Measurements from ENCODE around the gene ZNF358.

DNA sequence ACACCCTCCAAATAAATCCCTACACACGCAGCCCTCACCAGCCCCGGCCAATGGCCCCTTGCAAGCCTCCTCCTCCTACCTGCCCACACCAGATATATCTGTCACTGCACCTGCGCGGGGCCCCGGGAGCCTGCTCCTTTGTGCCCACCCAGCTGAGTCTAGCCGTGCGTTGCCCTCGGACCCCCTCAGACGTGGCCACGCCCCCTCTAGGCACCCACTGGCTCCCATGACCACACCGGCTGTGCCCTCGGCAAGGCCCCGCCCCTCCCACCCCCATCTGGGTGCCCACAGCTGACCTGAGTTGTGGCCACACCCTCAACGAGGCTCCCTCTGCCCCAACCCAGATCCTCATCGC, 13.3 kb downstream of the ZNF358 start:
- TF ChIP-seq FOXM1 (IDR thresholded peaks at IDR 0.05; ENCODE audit: low read depth, low read length) (no peak), EED (IDR thresholded peaks at IDR 0.05; ENCODE audit: low read depth) (no peak), POLR2A (IDR thresholded peaks at IDR 0.05; ENCODE audit: low read depth, low read length) (no peak), ETV6 (conservative IDR thresholded peaks at IDR 0.05 in 1 of 2, IDR thresholded peaks at IDR 0.05 in 1 of 2; ENCODE audit: borderline replicate concordance in 1 of 2, low read depth in 1 of 2) (no peak), HDAC2 (IDR thresholded peaks at IDR 0.05) (no peak), ESRRA (IDR thresholded peaks at IDR 0.05; ENCODE audit: low read length) (no peak), EZH2 (IDR thresholded peaks at IDR 0.05; ENCODE audit: borderline replicate concordance, control insufficient read depth, low read depth, low read length) (no peak)

Data from GM12878 (cell line).